ENCODE measurements around the gene RFTN2. TPM values are rescaled to one million over a fixed set of nuclear protein-coding genes. Genes with fewer than 3 reads are reported as not detected.

The RFTN2 gene
- total and polyA plus RNA-seq, 2 donors (not counting 3 experiments of a cell fraction or from before 2014, with no cell fraction given), result 5.0 to 8.0 TPM

- Histone ChIP-seq H3K9me1 (replicated peaks; ENCODE audit: control insufficient read depth, extremely low read depth, insufficient read depth, low read length) (no peaks in the 10 kb centered on the region), H3K4me1 (ENCODE audit: control insufficient read depth, extremely low read depth, insufficient read depth, low read length) (no peaks in the 10 kb centered on the region), H3K36me3 (ENCODE audit: control insufficient read depth in 2 of 2, extremely low read depth in 1 of 2, insufficient read depth in 2 of 2, low read length in 2 of 2) (no peaks in the 10 kb centered on the region), H3K79me2 (ENCODE audit: control insufficient read depth, insufficient read depth, low read length) (no peaks in the 10 kb centered on the region), H4K20me1 (replicated peaks; ENCODE audit: control insufficient read depth, extremely low read depth, insufficient read depth, low read length) (no peaks in the 10 kb centered on the region), H3K27ac (ENCODE audit: insufficient read depth, low read depth, low read length) (no peak overlapping the region), H2AFZ (ENCODE audit: low read depth, low read length) (no peak overlapping the region), H3K9me3 (replicated peaks; ENCODE audit: control insufficient read depth, insufficient read depth, low read length) (no peaks in the 10 kb centered on the region), H3K4me2 (ENCODE audit: insufficient read depth, low read length) (no peak overlapping the region), H3K4me3 (replicated peaks in 1 of 3; ENCODE audit: insufficient read depth in 1 of 3, low read depth in 1 of 3, low read length in 3 of 3) (no peak overlapping the region), H3K9ac (replicated peaks; ENCODE audit: extremely low read depth, insufficient read depth, low read length) (no peak overlapping the region), H3K27me3 (ENCODE audit: control insufficient read depth in 2 of 2, insufficient read depth in 2 of 2, low read length in 2 of 2) (no peaks in the 10 kb centered on the region)
- no peak for DNase-seq (ENCODE audit: low read depth, low spot score)
- BruUV-seq (replicated peaks), result no TSS peak
- CTCF ChIA-PET, result no interaction called here
- FAIRE-seq, result no peak
- dilution Hi-C loops (cut with MboI; ENCODE audit: extremely low pct_ligation_motif_present, low sequenced_read_pairs) (no loop called here), intact Hi-C loops (cut with micrococcal nuclease) (no loop called here)
- POLR2A ChIA-PET, result no interaction called here
- TF ChIP-seq GATA2 (IDR thresholded peaks at IDR 0.05; ENCODE audit: insufficient read depth, insufficient read length, low read depth, low read length) (no peak), POLR2A (IDR thresholded peaks at IDR 0.05; ENCODE audit: low read depth, low read length) (no peak), POLR2AphosphoS5 (IDR thresholded peaks at IDR 0.05; ENCODE audit: insufficient read depth, low read depth, low read length) (no peak), MYC (IDR thresholded peaks at IDR 0.05; ENCODE audit: low read depth, low read length) (no peak), CTCF (IDR thresholded peaks at IDR 0.05; ENCODE audit: extremely low read depth in 1 of 2, insufficient read depth in 1 of 2, low read depth in 1 of 2, low read length in 2 of 2) (no peak), MAX (IDR thresholded peaks at IDR 0.05; ENCODE audit: insufficient read depth, insufficient read length) (no peak), EZH2 (IDR thresholded peaks at IDR 0.05; ENCODE audit: borderline replicate concordance, low read depth, low read length, severe bottlenecking) (no peak), JUN (IDR thresholded peaks at IDR 0.05; ENCODE audit: borderline replicate concordance, insufficient read depth, insufficient read length, low read depth) (no peak), FOS (IDR thresholded peaks at IDR 0.05; ENCODE audit: borderline replicate concordance, insufficient read depth, low read length) (no peak)
Measured at GRCh38 chr2:197657562-197657961, 17.8 kb downstream of the RFTN2 start.

Measured in endothelial cell of umbilical vein (primary cell).